ENCODE data around the gene ARL5B.

ARL5B gene

GRCh38 chr10:18699849-18700840 is 40.9 kb downstream of the ARL5B start:
- no peak for DNase-seq (ENCODE audit: low read depth)
- no peak for TF ChIP-seq CTCF (IDR thresholded peaks at IDR 0.05; ENCODE audit: control insufficient read depth, insufficient read depth, low read depth, low read length, missing control alignments)
- no peak overlapping the region for H3K4me3 ChIP-seq (ENCODE audit: control insufficient read depth, low read depth, low read length)

- no peak for TF ChIP-seq CTCF (IDR thresholded peaks at IDR 0.05; ENCODE audit: control insufficient read depth, insufficient read depth, low read depth, low read length, missing control alignments)
- no peak for DNase-seq (ENCODE audit: low read depth)
- no peak overlapping the region for H3K4me3 ChIP-seq (ENCODE audit: control insufficient read depth, low read depth, low read length)
Measured at GRCh38 chr10:18703521-18703920, 44.3 kb downstream of the ARL5B start.

DNA sequence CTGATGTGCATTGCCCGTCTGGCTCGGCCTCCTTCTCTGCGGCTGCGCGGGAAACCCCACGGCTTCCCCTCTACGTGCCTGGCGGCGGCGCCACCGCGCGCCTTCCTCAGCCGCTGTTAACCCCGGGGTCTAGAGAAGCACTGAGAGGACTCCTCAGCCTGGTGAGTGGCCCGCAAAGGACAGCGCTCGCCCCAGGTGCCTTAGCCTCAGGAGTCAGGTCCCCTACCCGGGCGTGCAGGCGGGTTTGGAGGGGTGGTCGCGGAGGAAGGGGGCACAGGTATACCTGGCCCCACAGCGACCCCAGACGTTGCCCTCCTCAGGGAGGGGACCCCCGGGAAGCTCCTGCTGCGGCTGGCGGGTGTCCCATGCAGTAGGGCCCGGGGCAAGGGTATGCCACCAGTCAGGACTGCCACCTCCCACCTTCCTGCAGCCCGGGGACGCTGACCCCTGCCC is 51.0 kb downstream of the ARL5B start:
- H3K4me3 ChIP-seq (ENCODE audit: control insufficient read depth, low read depth, low read length) = no peak overlapping the region
- no peak for TF ChIP-seq CTCF (IDR thresholded peaks at IDR 0.05; ENCODE audit: control insufficient read depth, insufficient read depth, low read depth, low read length, missing control alignments)
- DNase-seq (ENCODE audit: low read depth) = no peak

GRCh38 chr10:18713077-18713476 is 53.8 kb downstream of the ARL5B start:
- peak; percentile 89 for DNase-seq (ENCODE audit: low read depth)
- no peak for TF ChIP-seq CTCF (IDR thresholded peaks at IDR 0.05; ENCODE audit: control insufficient read depth, insufficient read depth, low read depth, low read length, missing control alignments)
- H3K4me3 ChIP-seq (ENCODE audit: control insufficient read depth, low read depth, low read length) = no peak overlapping the region

- no peak for TF ChIP-seq CTCF (IDR thresholded peaks at IDR 0.05; ENCODE audit: control insufficient read depth, insufficient read depth, low read depth, low read length, missing control alignments)
- no peak overlapping the region for H3K4me3 ChIP-seq (ENCODE audit: control insufficient read depth, low read depth, low read length)
Measured at GRCh38 chr10:18718991-18719390, 59.8 kb downstream of the ARL5B start.

GRCh38 chr10:18719811-18720210 is 60.6 kb downstream of the ARL5B start:
- TF ChIP-seq CTCF (IDR thresholded peaks at IDR 0.05; ENCODE audit: control insufficient read depth, insufficient read depth, low read depth, low read length, missing control alignments) = no peak
- no peak overlapping the region for H3K4me3 ChIP-seq (ENCODE audit: control insufficient read depth, low read depth, low read length)
- DNase-seq (ENCODE audit: low read depth) = no peak

More at GRCh38 chr10:18718991-18719390, 59.8 kb downstream of the ARL5B start:
- DNase-seq (ENCODE audit: low read depth) = no peak
